GM23338 (cell line): ENCODE measurements around the gene MORC1. TPM values are rescaled to one million over a fixed set of nuclear protein-coding genes. Genes with fewer than 3 reads are reported as not detected.

Source experiments
- ATAC-seq: fragments of 200-7000 bp; cut with Tn5 transposase; 3 replicates; pipeline ENCODE4 v1.9.1; 2020
- DNase-seq: peaks from one replicate; pipeline ENCODE4 v3.0.0-alpha.2; 2015; ENCODE audit warnings: low spot score
- H2AFZ ChIP-seq: fragments of 200-600 bp; sonication (generic); 2 replicates; pipeline ENCODE4 v1.8.0; 2016; ENCODE audit warnings: antibody characterized with exemption, mild to moderate bottlenecking, moderate library complexity
- H3F3A ChIP-seq: fragments of 200-600 bp; sonication (generic); replicated peaks from 2 replicates; pipeline ENCODE4 v1.8.0; 2017; ENCODE audit warnings: antibody characterized with exemption, mixed run types, low read depth
- H3K27ac ChIP-seq: fragments of 200-600 bp; sonication (generic); 2 replicates; pipeline ENCODE4 v1.6.1; 2016; ENCODE audit warnings: low read depth
- H3K27me3 ChIP-seq: fragments of 200-600 bp; sonication (generic); 2 replicates; pipeline ENCODE4 v1.8.0; 2016; ENCODE audit warnings: mild to moderate bottlenecking, mixed run types, moderate library complexity; ENCODE audit not compliant: insufficient read depth
- H3K36me3 ChIP-seq: fragments of 200-600 bp; sonication (generic); 2 replicates; pipeline ENCODE4 v1.8.0; 2016; ENCODE audit warnings: mild to moderate bottlenecking; ENCODE audit not compliant: insufficient read depth
- H3K4me1 ChIP-seq: fragments of 200-600 bp; sonication (generic); 2 replicates; pipeline ENCODE4 v1.8.0; 2016; ENCODE audit warnings: mild to moderate bottlenecking, moderate library complexity; ENCODE audit not compliant: insufficient read depth
- H3K4me2 ChIP-seq: fragments of 200-600 bp; sonication (generic); 2 replicates; pipeline ENCODE4 v1.7.1; 2017; ENCODE audit warnings: mixed run types
- H3K4me3 ChIP-seq: fragments of 200-600 bp; sonication (generic); 2 replicates; pipeline ENCODE4 v1.6.1; 2016; ENCODE audit warnings: mixed run types
- H3K79me2 ChIP-seq: fragments of 200-600 bp; sonication (generic); replicated peaks from 2 replicates; pipeline ENCODE4 v1.8.0; 2017; ENCODE audit warnings: mild to moderate bottlenecking; ENCODE audit not compliant: insufficient read depth
- H3K9me2 ChIP-seq: fragments of 200-600 bp; sonication (generic); 2 replicates; pipeline ENCODE4 v1.8.0; 2017; ENCODE audit not compliant: insufficient read depth
- H4K20me1 ChIP-seq: fragments of 200-600 bp; sonication (generic); replicated peaks from 2 replicates; pipeline ENCODE4 v1.8.0; 2017; ENCODE audit warnings: mild to moderate bottlenecking; ENCODE audit not compliant: insufficient read depth
- H3K27ac Mint-ChIP-seq: 2 replicates; pipeline ENCODE4 v1.8.0; 2020; ENCODE audit warnings: inconsistent platforms, mild to moderate bottlenecking, moderate library complexity, mixed read lengths
- H3K27me3 Mint-ChIP-seq: 3 replicates; pipeline ENCODE4 v1.8.0; 2022; ENCODE audit warnings: low read depth, mild to moderate bottlenecking, moderate library complexity, mixed read lengths, inconsistent platforms; ENCODE audit not compliant: insufficient read depth, poor library complexity
- H3K36me3 Mint-ChIP-seq: 3 replicates; pipeline ENCODE4 v1.8.0; 2021; ENCODE audit warnings: low read depth, mild to moderate bottlenecking, inconsistent platforms, moderate library complexity, mixed read lengths
- H3K4me1 Mint-ChIP-seq: 3 replicates; pipeline ENCODE4 v1.8.0; 2020; ENCODE audit warnings: mild to moderate bottlenecking, inconsistent platforms, mixed read lengths
- H3K4me3 Mint-ChIP-seq: 3 replicates; pipeline ENCODE4 v1.8.0; 2021; ENCODE audit warnings: moderate library complexity, mild to moderate bottlenecking, inconsistent platforms, mixed read lengths
- H3K9me3 Mint-ChIP-seq: 3 replicates; pipeline ENCODE4 v1.8.0; 2020; ENCODE audit warnings: moderate library complexity, mild to moderate bottlenecking, inconsistent platforms, mixed read lengths
- CREB1 ChIP-seq: fragments of 250-450 bp; sonication (Bioruptor Pico); IDR thresholded peaks from 2 replicates; pipeline ENCODE4 v1.5.0; 2020; ENCODE audit warnings: low read depth, mild to moderate bottlenecking, moderate library complexity
- CTCF ChIP-seq, 2 experiments: fragments of 200-600 bp in 1 of 2; sonication (generic) in 1 of 2; conservative IDR thresholded peaks; 2 replicates each; pipeline versions ENCODE4 v1.5.1 to v1.6.1; 2016 to 2017; ENCODE audit warnings: antibody characterized with exemption in 2 of 2, low read depth in 2 of 2, mild to moderate bottlenecking in 2 of 2, moderate library complexity in 1 of 2
- ETS1 ChIP-seq: IDR thresholded peaks from 2 replicates; pipeline ENCODE4 v1.6.1; 2016; ENCODE audit warnings: antibody characterized with exemption
- EZH2 ChIP-seq: fragments of 200-600 bp; sonication (generic); IDR thresholded peaks from one replicate; pipeline ENCODE4 v1.8.0; 2017; ENCODE audit warnings: antibody characterized with exemption, mild to moderate bottlenecking, low read depth; ENCODE audit not compliant: unreplicated experiment
- JUNB ChIP-seq: IDR thresholded peaks from one replicate; pipeline ENCODE4 v1.6.1; 2016; ENCODE audit warnings: antibody characterized with exemption; ENCODE audit not compliant: unreplicated experiment
- NANOG ChIP-seq: IDR thresholded peaks from 2 replicates; pipeline ENCODE4 v1.6.1; 2016; ENCODE audit warnings: antibody characterized with exemption, borderline replicate concordance
- POLR2AphosphoS5 ChIP-seq: IDR thresholded peaks from 2 replicates; pipeline ENCODE4 v1.6.1; 2016; ENCODE audit warnings: antibody characterized with exemption, low read depth
- REST ChIP-seq: IDR thresholded peaks from one replicate; pipeline ENCODE4 v1.6.1; 2018; ENCODE audit warnings: antibody characterized with exemption; ENCODE audit not compliant: unreplicated experiment
- STAT1 ChIP-seq: IDR thresholded peaks from one replicate; pipeline ENCODE4 v1.6.1; 2016; ENCODE audit warnings: antibody characterized with exemption; ENCODE audit not compliant: unreplicated experiment
- ZNF114 ChIP-seq: fragments of 250-450 bp; sonication (Bioruptor Pico); IDR thresholded peaks from 2 replicates; pipeline ENCODE4 v1.5.0; 2020; ENCODE audit warnings: mild to moderate bottlenecking, moderate library complexity
- ZNF331 ChIP-seq: fragments of 250-450 bp; sonication (Bioruptor Pico); IDR thresholded peaks from 2 replicates; pipeline ENCODE4 v1.5.0; 2020; ENCODE audit warnings: low read depth, mild to moderate bottlenecking, moderate library complexity
- polyA plus RNA-seq: library from polyadenylated mRNA; unstranded; fragments of >200 nt; fragmentation: Nextera tagmentation; extraction: Ambion mirVana; gene quantifications from 2 replicates; pipeline ENCODE4 v1.2.1, GENCODE V29; 2016
- total RNA-seq: library from RNA; depleted of rRNA; stranded (reverse); fragments of >200 nt; shearing (Covaris generic); gene quantifications from 2 replicates; pipeline ENCODE4 v1.2.3, GENCODE V29; 2014

MORC1 gene
- total and polyA plus RNA-seq, 2 experiments from 2014 or later: not detected

GRCh38 chr3:108998436-108998835 lies 119.5 kb downstream of the MORC1 start:
- H3K4me3 Mint-ChIP-seq: no peak overlapping the region
- no peaks in the 10 kb centered on the region for H3K27me3 Mint-ChIP-seq
- ATAC-seq: no peak

GRCh38 chr3:108985844-108986243 lies 132.1 kb downstream of the MORC1 start:
- no peaks in the 10 kb centered on the region for H3K9me3 Mint-ChIP-seq
- Histone ChIP-seq H4K20me1 (no peaks in the 10 kb centered on the region), H2AFZ (no peak overlapping the region), H3K4me2 (no peak overlapping the region), H3K9me2 (no peaks in the 10 kb centered on the region), H3K4me3 (no peak overlapping the region), H3K27ac (no peak overlapping the region), H3K27me3 (no peaks in the 10 kb centered on the region), H3K4me1 (no peaks in the 10 kb centered on the region), H3K36me3 (no peaks in the 10 kb centered on the region), H3F3A (no peaks in the 10 kb centered on the region), H3K79me2 (no peaks in the 10 kb centered on the region)
- H3K27ac Mint-ChIP-seq: no peak overlapping the region
- H3K4me1 Mint-ChIP-seq: no peaks in the 10 kb centered on the region
- ATAC-seq (no peak), DNase-seq (peak; percentile 17)
- H3K36me3 Mint-ChIP-seq: no peaks in the 10 kb centered on the region
- no peak overlapping the region for H3K4me3 Mint-ChIP-seq
- peaks cover 3% of the 10 kb centered on the region for H3K27me3 Mint-ChIP-seq
- TF ChIP-seq ETS1 (no peak), ZNF114 (CRISPR knock-in tag) (no peak), JUNB (no peak), CTCF (conservative IDR thresholded peaks at IDR 0.05; ENCODE audit: low read depth in 2 of 2) (no peak), ZNF331 (CRISPR knock-in tag) (no peak)

More at GRCh38 chr3:108998436-108998835, 119.5 kb downstream of the MORC1 start:
- peaks cover 2% of the 10 kb centered on the region; the same call in 1 of the 3 replicates for H3K4me1 Mint-ChIP-seq
- Histone ChIP-seq H3K36me3 (no peaks in the 10 kb centered on the region), H4K20me1 (no peaks in the 10 kb centered on the region), H2AFZ (0 out of 2 replicates have a peak overlapping the region, but pooled peaks have one; percentile 3), H3K4me2 (no peak overlapping the region), H3K4me3 (no peak overlapping the region), H3K79me2 (no peaks in the 10 kb centered on the region), H3K27ac (no peak overlapping the region), H3F3A (no peaks in the 10 kb centered on the region), H3K4me1 (no peaks in the 10 kb centered on the region), H3K27me3 (no peaks in the 10 kb centered on the region), H3K9me2 (no peaks in the 10 kb centered on the region)
- TF ChIP-seq CREB1 (CRISPR knock-in tag): no peak
- no peak for TF ChIP-seq NANOG
- TF ChIP-seq EZH2: no peak
- TF ChIP-seq ETS1: no peak
- TF ChIP-seq POLR2AphosphoS5: no peak
- no peak for TF ChIP-seq ZNF331 (CRISPR knock-in tag)
- no peak for TF ChIP-seq STAT1
- no peak for TF ChIP-seq REST
- H3K27ac Mint-ChIP-seq: no peak overlapping the region
- no peak for DNase-seq
- no peaks in the 10 kb centered on the region for H3K36me3 Mint-ChIP-seq
- H3K9me3 Mint-ChIP-seq: no peaks in the 10 kb centered on the region
